Peyer's patch (tissue), 4 donors: ENCODE results near the gene PGAM4. TPM values are rescaled to one million over a fixed set of nuclear protein-coding genes. Genes with fewer than 3 reads are reported as not detected.

Experiments used
- DNase-seq, 3 donors: peaks; one replicate each; pipeline ENCODE4 v3.0.0-alpha.2; 2017 to 2019
- H3K27ac ChIP-seq, 4 donors: fragments of 200-600 bp; sonication (generic); one replicate each; pipeline ENCODE4 v1.5.1; 2016 to 2019
- H3K27me3 ChIP-seq, 2 donors: fragments of 200-600 bp; sonication (generic); one replicate each; pipeline ENCODE4 v1.5.1; 2019
- H3K36me3 ChIP-seq, 3 donors: fragments of 200-600 bp; sonication (generic); one replicate each; pipeline ENCODE4 v1.5.1; 2016 to 2019
- H3K4me1 ChIP-seq, 4 donors: fragments of 200-600 bp; sonication (generic); one replicate each; pipeline ENCODE4 v1.5.1; 2016 to 2019
- H3K4me3 ChIP-seq, 4 donors: fragments of 200-600 bp; sonication (generic); 1 replicate in 3 of 4; 2 replicates in 1 of 4; pipeline ENCODE4 v1.5.1; 2016 to 2019; ENCODE audit warnings: mild to moderate bottlenecking in 1 of 4
- H3K9me3 ChIP-seq, 4 donors: fragments of 200-600 bp; sonication (generic); one replicate each; pipeline ENCODE4 v1.5.1; 2016 to 2019; ENCODE audit warnings: mild to moderate bottlenecking in 1 of 4
- CTCF ChIP-seq, 6 experiments: fragments of 450-650 bp in 4 of 6; fragments of 200-600 bp in 2 of 6; sonication (generic) in 1 of 6; IDR thresholded peaks; one replicate each; pipeline ENCODE4 v1.5.1; 2017 to 2019; ENCODE audit warnings: antibody characterized with exemption in 6 of 6, mild to moderate bottlenecking in 3 of 6, moderate library complexity in 1 of 6
- POLR2A ChIP-seq, 2 donors: fragments of 450-650 bp; IDR thresholded peaks; one replicate each; pipeline ENCODE4 v1.5.1; 2017; ENCODE audit warnings: antibody characterized with exemption in 2 of 2, mild to moderate bottlenecking in 2 of 2, moderate library complexity in 2 of 2
- total RNA-seq, 4 donors: library from RNA; depleted of rRNA; stranded (reverse); fragments of >200 nt; gene quantifications; one replicate each; pipeline ENCODE4 v1.1.0, GENCODE V29; 2016

PGAM4 gene
- total RNA-seq, 4 donors from 2014 or later = not detected

GRCh38 chrX:77967631-77968030 is 1.8 kb downstream of the PGAM4 start:
- Histone ChIP-seq H3K4me3 (no peak overlapping the region), H3K4me1 (no peaks in the 10 kb centered on the region), H3K27me3 (no peaks in the 10 kb centered on the region), H3K27ac (no peak overlapping the region), H3K9me3 (no peaks in the 10 kb centered on the region), H3K36me3 (no peaks in the 10 kb centered on the region)
- no peak for DNase-seq
- TF ChIP-seq POLR2A (IDR thresholded peaks at IDR 0.05) (no peak), CTCF (IDR thresholded peaks at IDR 0.05) (no peak)

GRCh38 chrX:77966361-77966760 is 3.1 kb downstream of the PGAM4 start:
- DNase-seq = no peak
- Histone ChIP-seq H3K27ac (no peak overlapping the region), H3K4me3 (no peak overlapping the region), H3K9me3 (no peaks in the 10 kb centered on the region), H3K36me3 (no peaks in the 10 kb centered on the region), H3K27me3 (no peaks in the 10 kb centered on the region), H3K4me1 (no peaks in the 10 kb centered on the region)
- no peak for TF ChIP-seq POLR2A (IDR thresholded peaks at IDR 0.05)
- no peak for TF ChIP-seq CTCF (IDR thresholded peaks at IDR 0.05)

GRCh38 chrX:77962068-77962902 is 7.2 kb downstream of the PGAM4 start:
- TF ChIP-seq CTCF (IDR thresholded peaks at IDR 0.05) (no peak), POLR2A (IDR thresholded peaks at IDR 0.05) (no peak)
- H3K4me3 ChIP-seq = no peak overlapping the region
- no peaks in the 10 kb centered on the region for H3K9me3 ChIP-seq
- H3K27ac ChIP-seq = no peak overlapping the region
- no peaks in the 10 kb centered on the region for H3K36me3 ChIP-seq
- no peaks in the 10 kb centered on the region for H3K4me1 ChIP-seq
- no peaks in the 10 kb centered on the region for H3K27me3 ChIP-seq
- no peak for DNase-seq

- no peaks in the 10 kb centered on the region for H3K27me3 ChIP-seq
- no peak overlapping the region for H3K4me3 ChIP-seq
- TF ChIP-seq CTCF (IDR thresholded peaks at IDR 0.05) (no peak), POLR2A (IDR thresholded peaks at IDR 0.05) (no peak)
- no peaks in the 10 kb centered on the region for H3K4me1 ChIP-seq
- H3K9me3 ChIP-seq = no peaks in the 10 kb centered on the region
- H3K36me3 ChIP-seq = no peaks in the 10 kb centered on the region
- H3K27ac ChIP-seq = no peak overlapping the region
- DNase-seq = no peak
Observed at GRCh38 chrX:77961063-77961462, 8.4 kb downstream of the PGAM4 start.

GRCh38 chrX:77960567-77960966 is 8.9 kb downstream of the PGAM4 start:
- Histone ChIP-seq H3K27me3 (no peaks in the 10 kb centered on the region), H3K36me3 (no peaks in the 10 kb centered on the region), H3K9me3 (no peaks in the 10 kb centered on the region), H3K4me3 (no peak overlapping the region), H3K4me1 (no peaks in the 10 kb centered on the region), H3K27ac (no peak overlapping the region)
- no peak for DNase-seq
- TF ChIP-seq CTCF (IDR thresholded peaks at IDR 0.05) (no peak), POLR2A (IDR thresholded peaks at IDR 0.05) (no peak)
